Activated CD8-positive, alpha-beta memory T cell treated with anti-CD3 and anti-CD28 coated beads, Interleukin-2, amount 50 U/mL, for 24 hours (primary cell): ENCODE results near the gene CCNL2.

Experiments used
- DNase-seq: peaks from one replicate; pipeline ENCODE4 v3.0.0-alpha.2; 2020; ENCODE audit errors: extremely low read depth

Gene CCNL2

DNA sequence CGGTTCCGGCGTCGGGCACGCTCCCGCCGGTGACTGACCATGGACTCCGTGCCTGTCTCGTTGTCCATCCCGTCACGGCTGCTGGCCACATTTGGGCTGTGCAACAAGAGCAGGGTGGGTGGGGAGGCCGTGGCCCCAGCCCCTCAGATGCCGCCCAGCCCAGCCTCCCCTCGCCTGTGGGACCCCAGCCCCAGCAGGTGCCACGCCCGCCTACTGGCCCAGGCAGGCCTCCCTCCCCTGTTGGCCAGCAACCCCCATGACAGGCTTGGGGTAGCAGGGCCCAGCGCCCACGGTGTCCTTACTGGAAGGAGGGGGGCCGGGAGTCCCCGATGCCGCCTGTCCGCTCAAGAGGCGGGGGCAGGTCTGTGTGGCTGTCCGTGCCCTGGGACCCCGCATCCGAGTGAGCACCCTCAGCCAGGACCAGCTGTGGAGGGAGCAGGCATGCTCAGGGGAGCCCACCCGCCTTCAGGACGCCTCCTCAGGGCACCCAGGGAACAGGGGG lies 57.0 kb downstream of the CCNL2 start:
- DNase-seq, result no peak

DNA sequence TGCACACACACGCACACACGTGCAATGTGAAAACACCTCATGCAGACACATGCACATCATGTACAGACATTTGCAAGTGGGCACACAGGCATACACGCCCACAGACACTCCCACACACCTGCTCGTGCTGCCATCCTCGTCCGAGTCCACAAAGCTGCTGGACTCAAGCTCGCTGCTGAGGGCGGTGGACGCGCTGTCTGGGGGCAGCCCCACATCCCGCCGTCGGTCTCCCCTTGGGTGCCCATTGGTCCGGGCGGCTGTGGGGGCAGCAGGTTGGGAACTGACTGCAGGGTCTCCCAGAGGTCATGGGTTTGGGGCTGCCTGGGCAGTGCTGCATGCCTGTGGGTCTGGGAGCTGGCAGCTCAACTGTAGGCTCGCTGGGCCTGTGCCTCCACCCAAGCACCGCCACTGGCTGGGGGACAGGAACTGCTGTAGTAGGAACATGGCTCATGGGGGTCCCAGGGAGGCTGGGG lies 57.5 kb downstream of the CCNL2 start:
- no peak for DNase-seq

DNA sequence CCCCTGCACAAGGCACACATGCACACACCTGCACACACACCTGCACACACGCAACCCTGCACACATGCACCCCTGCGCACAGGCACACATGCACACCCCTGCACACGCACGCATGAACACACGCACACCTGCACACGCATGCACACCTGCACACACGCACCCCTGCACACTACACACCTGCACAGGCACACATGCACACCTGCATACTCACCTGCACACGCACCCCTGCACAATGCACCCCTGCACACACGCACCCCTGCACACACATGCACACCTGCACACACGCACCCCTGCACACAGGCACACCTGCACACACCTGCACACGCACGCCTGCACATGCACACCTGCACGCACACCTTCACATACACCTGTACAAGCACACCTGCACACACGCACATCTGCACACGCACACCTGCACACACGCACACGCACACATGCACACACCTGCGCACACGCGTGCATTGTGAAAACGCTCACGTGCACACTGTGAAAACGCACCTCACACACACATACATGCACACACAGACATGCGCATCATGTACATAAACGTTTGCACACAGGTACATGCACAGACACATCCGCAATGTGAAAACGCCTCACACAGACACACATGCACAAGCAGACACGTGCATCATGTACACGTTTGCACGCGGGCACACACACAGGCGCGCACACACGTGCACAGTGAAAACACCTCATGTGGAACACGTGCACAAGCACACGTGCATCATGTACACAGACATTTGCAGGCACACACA lies 58.2 kb downstream of the CCNL2 start:
- DNase-seq, result no peak

DNA sequence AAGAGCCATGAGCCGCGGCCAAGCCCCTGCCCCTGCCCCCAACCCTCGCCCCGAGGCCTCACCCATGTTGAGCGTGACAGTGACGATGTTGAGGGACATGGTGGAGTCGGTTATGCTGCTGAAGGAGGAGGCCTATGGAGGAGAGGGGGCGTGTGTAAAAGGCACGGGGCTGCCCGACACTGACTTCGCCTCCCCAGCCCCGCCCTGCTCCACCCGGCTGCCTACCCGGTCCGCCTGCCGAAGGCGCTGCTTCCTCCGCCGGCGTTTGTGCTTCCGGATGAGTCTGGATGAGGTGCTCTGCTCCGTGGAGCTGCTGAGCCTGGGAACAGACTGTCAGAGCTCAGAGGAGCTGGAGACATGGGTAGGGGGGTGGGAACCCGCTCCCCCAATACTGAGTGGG lies 59.0 kb downstream of the CCNL2 start:
- DNase-seq, result no peak

DNA sequence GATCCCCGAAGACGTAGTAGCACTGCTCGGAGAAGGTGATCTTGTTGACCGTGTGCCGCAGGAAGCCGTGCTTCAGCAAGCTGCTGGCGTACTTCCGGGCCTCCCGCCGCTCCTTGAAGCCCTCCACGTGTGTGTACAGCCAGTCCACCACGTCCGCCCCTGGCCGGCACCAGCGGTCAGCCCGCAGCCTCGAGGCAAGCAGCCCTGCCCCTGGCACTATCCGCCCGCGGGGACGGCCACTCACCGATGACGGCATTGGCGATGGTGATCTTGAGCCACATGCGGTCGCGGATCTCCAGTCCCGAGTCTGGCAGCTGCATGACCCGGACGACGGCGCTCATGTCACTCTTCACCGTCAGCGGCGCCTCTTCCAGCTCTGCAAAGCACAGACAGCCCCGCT lies 60.9 kb downstream of the CCNL2 start:
- no peak for DNase-seq

DNA sequence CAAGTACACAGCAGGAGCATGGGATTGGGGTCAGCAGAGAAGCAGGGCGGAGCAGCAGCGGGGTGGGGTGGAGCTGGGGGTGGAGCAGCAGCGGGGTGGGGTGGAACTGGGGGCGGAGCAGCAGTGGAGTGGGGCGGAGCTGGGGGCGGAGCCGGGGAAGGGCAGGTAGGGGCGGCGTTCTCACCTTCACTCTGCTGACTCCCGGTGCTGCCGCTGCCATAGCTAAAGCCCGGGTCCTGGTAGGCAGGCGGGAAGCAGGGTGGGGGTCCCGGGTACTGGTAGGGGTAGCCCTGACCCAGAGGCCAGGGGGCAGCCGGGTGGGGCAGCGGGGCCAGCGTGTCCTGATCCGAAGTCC lies 61.4 kb downstream of the CCNL2 start:
- DNase-seq, result no peak

DNA sequence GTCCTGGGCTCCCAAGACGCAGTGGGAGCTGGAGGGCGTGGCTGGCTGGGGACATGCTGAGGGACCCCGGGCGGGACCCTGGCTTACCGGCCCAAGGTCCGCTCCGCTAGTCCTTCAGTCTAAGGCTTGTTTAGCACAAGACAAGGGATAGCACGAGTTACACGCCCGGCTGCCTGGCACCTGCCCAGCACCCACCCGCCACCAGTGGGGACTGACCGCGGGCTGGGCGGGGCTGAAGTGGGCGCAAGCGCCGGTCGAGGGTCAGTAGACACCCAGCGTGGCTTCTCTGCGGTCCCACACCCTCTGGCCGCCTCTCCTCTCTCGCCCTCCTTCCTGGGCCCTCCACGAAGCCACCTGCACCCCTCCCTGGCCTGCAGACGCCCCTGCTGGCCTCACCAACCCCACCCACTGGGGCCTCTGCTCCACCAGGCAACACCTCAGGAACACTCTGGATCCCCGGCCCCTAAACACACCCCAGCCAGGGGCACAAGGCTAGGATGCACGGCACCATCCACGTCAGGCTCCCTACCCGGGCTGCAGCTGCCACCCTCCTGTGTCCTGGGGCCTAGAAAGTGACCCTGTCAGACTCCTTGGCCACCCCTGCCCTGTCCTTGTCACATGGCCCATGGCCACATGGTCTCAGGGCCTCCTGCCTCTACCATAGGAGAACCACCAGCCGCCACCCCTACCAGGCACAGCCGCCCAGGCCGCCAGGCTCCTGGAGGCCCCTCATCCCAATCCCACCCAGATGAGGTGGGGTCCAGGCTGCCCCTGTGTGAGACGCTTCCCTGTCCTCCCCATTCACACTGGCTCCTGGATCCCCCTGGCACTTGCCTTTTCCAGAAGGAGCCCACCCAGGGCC lies 62.0 kb downstream of the CCNL2 start:
- no peak for DNase-seq

DNA sequence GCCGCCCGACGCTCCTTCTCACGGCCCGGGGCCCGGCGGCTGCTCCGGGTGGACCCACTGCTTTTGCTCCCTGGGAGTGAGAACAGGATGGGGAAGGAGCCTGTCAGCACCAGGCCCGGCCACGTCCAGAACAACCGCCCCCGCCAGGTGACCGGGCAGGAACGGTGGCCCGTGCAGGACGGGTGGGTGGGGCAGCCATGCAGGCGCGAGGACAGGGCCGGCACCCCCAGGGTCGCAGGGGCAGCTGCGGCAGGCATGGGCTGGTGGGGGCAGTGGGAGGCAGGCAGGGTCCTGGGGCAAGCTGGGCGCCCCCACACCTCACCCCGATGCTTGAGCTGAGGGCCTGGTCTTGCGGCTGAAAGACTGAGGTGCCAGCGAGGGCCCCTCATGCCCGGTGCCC lies 62.7 kb downstream of the CCNL2 start:
- DNase-seq, result no peak

DNA sequence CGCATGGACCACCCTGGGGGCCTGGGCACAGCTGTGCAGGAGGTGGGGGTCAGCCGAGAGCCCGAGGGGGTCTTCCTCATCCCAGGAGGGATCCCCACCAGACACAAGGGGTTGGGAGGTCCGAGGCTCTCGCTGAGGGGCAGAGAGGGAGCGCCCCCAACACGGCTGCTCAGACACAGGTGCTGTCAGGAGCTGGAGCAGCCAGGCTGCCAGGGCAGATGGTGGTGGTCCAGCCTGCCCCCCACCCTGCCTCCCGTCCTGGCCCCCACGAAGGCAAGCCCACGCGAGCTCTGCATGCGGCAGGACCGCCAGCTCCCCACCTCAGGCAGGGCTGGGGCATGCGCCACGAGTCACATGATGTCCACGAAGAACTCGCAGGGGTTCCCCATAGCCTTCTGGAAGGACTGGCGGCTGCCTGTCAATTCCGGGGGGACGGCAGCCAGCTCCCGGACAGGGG lies 63.3 kb downstream of the CCNL2 start:
- DNase-seq, result no peak
